DOHH2 (cell line): Measurements from ENCODE around the gene NXPH4.

Experiments used
- H3F3A ChIP-seq: fragments of 200-600 bp; sonication (generic), shearing (Covaris generic); 2 replicates; pipeline ENCODE4 v1.6.0; 2016; ENCODE audit warnings: antibody characterized with exemption, mild to moderate bottlenecking; ENCODE audit not compliant: control insufficient read depth, insufficient read depth
- H3K27ac ChIP-seq: fragments of 200-600 bp; sonication (generic); 2 replicates; pipeline ENCODE4 v1.5.1; 2014; ENCODE audit warnings: low read depth, mild to moderate bottlenecking, low read length, moderate library complexity
- H3K27me3 ChIP-seq: fragments of 200-600 bp; sonication (generic); 2 replicates; pipeline ENCODE4 v1.6.1; 2014; ENCODE audit warnings: mild to moderate bottlenecking, low read length, mixed read lengths; ENCODE audit not compliant: control insufficient read depth
- H3K36me3 ChIP-seq: fragments of 200-600 bp; sonication (generic); 2 replicates; pipeline ENCODE4 v1.6.1; 2014; ENCODE audit warnings: mild to moderate bottlenecking, low read length, moderate library complexity, mixed read lengths; ENCODE audit not compliant: control insufficient read depth
- H3K4me1 ChIP-seq: fragments of 200-600 bp; sonication (generic); 2 replicates; pipeline ENCODE4 v1.6.1; 2014; ENCODE audit warnings: mild to moderate bottlenecking, low read length, mixed read lengths; ENCODE audit not compliant: control insufficient read depth
- H3K4me2 ChIP-seq: fragments of 200-600 bp; sonication (generic); 2 replicates; pipeline ENCODE4 v1.6.0; 2014; ENCODE audit warnings: mild to moderate bottlenecking, low read length, moderate library complexity
- H3K4me3 ChIP-seq: fragments of 200-600 bp; sonication (generic); 2 replicates; pipeline ENCODE4 v1.5.1; 2014; ENCODE audit warnings: mild to moderate bottlenecking, low read length, mixed read lengths
- H3K79me2 ChIP-seq: fragments of 200-600 bp; sonication (generic); 2 replicates; pipeline ENCODE4 v1.6.1; 2014; ENCODE audit warnings: mild to moderate bottlenecking, low read length, mixed read lengths; ENCODE audit not compliant: control insufficient read depth
- H3K9me2 ChIP-seq: fragments of 200-600 bp; sonication (generic); replicated peaks from 2 replicates; pipeline ENCODE4 v1.6.1; 2014; ENCODE audit warnings: mild to moderate bottlenecking, low read length, mixed read lengths; ENCODE audit not compliant: control insufficient read depth
- H3K9me3 ChIP-seq: fragments of 200-600 bp; sonication (generic); 2 replicates; pipeline ENCODE4 v1.6.1; 2014; ENCODE audit warnings: antibody characterized with exemption, low read length, mixed read lengths; ENCODE audit not compliant: control insufficient read depth, insufficient read depth
- H4K20me1 ChIP-seq: fragments of 200-600 bp; sonication (generic); 2 replicates; pipeline ENCODE4 v1.6.0; 2014; ENCODE audit warnings: low read depth, mild to moderate bottlenecking, antibody characterized with exemption, low read length, moderate library complexity; ENCODE audit not compliant: control insufficient read depth, insufficient read depth
- EZH2phosphoT487 ChIP-seq: fragments of 200-600 bp; sonication (generic); IDR thresholded peaks from 2 replicates; pipeline ENCODE4 v1.6.1; 2017; ENCODE audit warnings: borderline replicate concordance, mild to moderate bottlenecking, antibody characterized with exemption, low read length, moderate library complexity, mixed read lengths
- TF ChIP-seq, protein P1 (sequence below): fragments of 200-600 bp; sonication (generic); IDR thresholded peaks from one replicate; pipeline ENCODE4 v1.5.1; 2014; ENCODE audit warnings: antibody characterized with exemption, mild to moderate bottlenecking, low read depth, low read length; ENCODE audit not compliant: poor library complexity, severe bottlenecking

The NXPH4 gene

DNA sequence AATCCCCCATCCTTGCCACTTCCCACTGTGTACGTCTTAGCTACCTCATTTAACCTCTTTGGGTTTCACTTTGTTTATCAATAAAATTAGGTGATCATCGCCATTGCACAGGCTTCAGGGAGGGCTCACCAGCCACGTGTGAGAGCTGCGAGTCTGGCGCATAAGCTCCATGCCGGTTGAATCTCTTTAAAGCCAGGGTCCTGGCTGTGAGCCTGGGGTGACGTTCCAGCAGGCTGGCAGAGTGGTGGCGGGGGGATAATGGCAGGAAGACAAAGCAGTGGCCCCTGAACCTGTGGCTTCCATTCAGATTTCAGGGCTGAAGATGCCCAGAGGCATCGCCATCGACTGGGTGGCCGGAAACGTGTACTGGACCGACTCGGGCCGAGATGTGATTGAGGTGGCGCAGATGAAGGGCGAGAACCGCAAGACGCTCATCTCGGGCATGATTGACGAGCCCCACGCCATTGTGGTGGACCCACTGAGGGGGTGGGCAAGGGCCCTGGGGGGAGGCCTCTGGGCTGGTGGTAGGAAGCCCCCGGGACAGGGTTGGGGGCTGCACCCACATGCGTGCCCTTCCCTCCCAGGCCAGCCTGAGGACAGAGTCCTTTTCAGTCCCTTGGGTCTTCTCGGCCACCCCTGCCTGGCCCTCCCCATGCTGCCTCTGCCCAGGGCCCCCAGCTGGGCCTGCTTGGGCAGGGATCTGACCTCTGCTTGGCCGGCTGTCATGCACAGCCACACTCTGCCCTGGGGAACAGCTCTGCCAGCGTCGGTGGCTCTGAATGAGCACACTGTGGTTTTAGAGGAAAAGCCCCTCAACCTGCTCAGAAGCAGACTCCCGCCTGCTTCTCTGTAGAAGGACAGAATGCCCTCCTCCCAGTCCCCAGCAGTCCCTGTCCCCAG lies 8.6 kb upstream of the NXPH4 start:
- H3K9me3 ChIP-seq = no peaks in the 10 kb centered on the region
- no peaks in the 10 kb centered on the region for H3K27me3 ChIP-seq
- no peak for TF ChIP-seq EZH2phosphoT487
- TF ChIP-seq, protein P1, sequence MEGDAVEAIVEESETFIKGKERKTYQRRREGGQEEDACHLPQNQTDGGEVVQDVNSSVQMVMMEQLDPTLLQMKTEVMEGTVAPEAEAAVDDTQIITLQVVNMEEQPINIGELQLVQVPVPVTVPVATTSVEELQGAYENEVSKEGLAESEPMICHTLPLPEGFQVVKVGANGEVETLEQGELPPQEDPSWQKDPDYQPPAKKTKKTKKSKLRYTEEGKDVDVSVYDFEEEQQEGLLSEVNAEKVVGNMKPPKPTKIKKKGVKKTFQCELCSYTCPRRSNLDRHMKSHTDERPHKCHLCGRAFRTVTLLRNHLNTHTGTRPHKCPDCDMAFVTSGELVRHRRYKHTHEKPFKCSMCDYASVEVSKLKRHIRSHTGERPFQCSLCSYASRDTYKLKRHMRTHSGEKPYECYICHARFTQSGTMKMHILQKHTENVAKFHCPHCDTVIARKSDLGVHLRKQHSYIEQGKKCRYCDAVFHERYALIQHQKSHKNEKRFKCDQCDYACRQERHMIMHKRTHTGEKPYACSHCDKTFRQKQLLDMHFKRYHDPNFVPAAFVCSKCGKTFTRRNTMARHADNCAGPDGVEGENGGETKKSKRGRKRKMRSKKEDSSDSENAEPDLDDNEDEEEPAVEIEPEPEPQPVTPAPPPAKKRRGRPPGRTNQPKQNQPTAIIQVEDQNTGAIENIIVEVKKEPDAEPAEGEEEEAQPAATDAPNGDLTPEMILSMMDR = no peak
- no peak overlapping the region for H3K27ac ChIP-seq
- no peaks in the 10 kb centered on the region for H3K9me2 ChIP-seq
- no peaks in the 10 kb centered on the region for H3K79me2 ChIP-seq
- no peak overlapping the region for H3K4me3 ChIP-seq
- H3K4me2 ChIP-seq = no peak overlapping the region
- no peaks in the 10 kb centered on the region; the same call in 1 of the 2 replicates for H4K20me1 ChIP-seq
- no peaks in the 10 kb centered on the region for H3K36me3 ChIP-seq
- H3K4me1 ChIP-seq = peaks cover 9% of the 10 kb centered on the region
- no peaks in the 10 kb centered on the region for H3F3A ChIP-seq

DNA sequence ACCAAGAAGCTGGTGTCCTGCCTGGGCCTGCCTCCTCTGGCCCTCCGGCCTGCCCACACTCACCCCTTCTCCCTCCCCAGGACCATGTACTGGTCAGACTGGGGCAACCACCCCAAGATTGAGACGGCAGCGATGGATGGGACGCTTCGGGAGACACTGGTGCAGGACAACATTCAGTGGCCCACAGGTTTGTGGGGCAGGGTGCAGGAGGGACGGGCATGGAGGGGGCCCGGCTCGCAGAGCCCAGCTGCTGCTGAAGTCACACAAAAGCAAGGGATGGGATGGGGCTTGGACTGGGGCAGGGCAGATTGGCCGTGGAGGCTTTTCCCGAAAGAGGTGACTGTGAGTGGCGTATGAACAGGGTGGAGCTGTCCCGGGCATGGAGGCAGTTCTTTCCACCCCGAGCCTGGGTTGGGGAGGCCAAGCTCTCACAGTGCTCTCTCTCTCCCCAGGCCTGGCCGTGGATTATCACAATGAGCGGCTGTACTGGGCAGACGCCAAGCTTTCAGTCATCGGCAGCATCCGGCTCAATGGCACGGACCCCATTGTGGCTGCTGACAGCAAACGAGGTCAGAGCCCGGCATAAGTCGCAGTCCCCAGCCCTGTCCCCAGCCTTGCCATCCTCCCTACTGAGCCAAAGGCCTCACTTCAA lies 7.8 kb upstream of the NXPH4 start:
- Histone ChIP-seq H3K79me2 (no peaks in the 10 kb centered on the region), H3K9me2 (no peaks in the 10 kb centered on the region), H3K27me3 (no peaks in the 10 kb centered on the region), H3F3A (no peaks in the 10 kb centered on the region), H3K4me3 (no peak overlapping the region), H3K36me3 (no peaks in the 10 kb centered on the region), H4K20me1 (no peaks in the 10 kb centered on the region; the same call in 1 of the 2 replicates), H3K4me2 (no peak overlapping the region), H3K9me3 (no peaks in the 10 kb centered on the region), H3K27ac (no peak overlapping the region), H3K4me1 (peaks cover 15% of the 10 kb centered on the region)
- TF ChIP-seq, protein P1 = no peak
- TF ChIP-seq EZH2phosphoT487 = no peak

DNA sequence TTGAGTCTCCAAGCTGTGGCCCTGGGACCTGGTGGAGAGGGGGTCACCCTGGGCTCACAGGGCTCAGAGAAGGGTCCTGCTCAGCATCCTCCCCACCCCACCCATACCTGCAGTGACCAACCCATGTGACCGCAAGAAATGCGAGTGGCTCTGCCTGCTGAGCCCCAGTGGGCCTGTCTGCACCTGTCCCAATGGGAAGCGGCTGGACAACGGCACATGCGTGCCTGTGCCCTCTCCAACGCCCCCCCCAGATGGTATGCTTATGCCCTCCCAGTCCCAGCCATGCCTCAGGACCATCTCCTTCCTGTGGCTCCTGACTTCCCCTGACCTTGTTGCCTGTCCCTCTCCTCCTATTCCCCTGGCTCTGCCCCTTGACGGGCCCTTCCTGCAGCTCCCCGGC lies 6.7 kb upstream of the NXPH4 start:
- Histone ChIP-seq H3K4me1 (peaks cover 26% of the 10 kb centered on the region), H3K4me2 (no peak overlapping the region), H3F3A (no peaks in the 10 kb centered on the region; the same call in 1 of the 2 replicates), H3K4me3 (no peak overlapping the region), H3K27ac (no peak overlapping the region), H4K20me1 (no peaks in the 10 kb centered on the region; the same call in 1 of the 2 replicates), H3K79me2 (no peaks in the 10 kb centered on the region), H3K36me3 (no peaks in the 10 kb centered on the region), H3K9me2 (no peaks in the 10 kb centered on the region), H3K9me3 (no peaks in the 10 kb centered on the region), H3K27me3 (no peaks in the 10 kb centered on the region)
- TF ChIP-seq EZH2phosphoT487 = no peak
- TF ChIP-seq, protein P1 = no peak
